PC-3 (cell line): ENCODE data around the gene GPC2. TPM values are rescaled to one million over a fixed set of nuclear protein-coding genes. Genes with fewer than 3 reads are reported as not detected.

Source experiments
- ATAC-seq: fragments of 200-7000 bp; cut with Tn5 transposase; 2 replicates; pipeline ENCODE4 v1.9.1; 2020; ENCODE audit warnings: mild to moderate bottlenecking, moderate library complexity
- BruUV-seq: library from RNA; stranded (reverse); fragments of 400-500 nt; replicated peaks from 2 replicates; lab custom pipeline; 2021; lab: Mats Ljungman, UMichigan
- CTCF ChIA-PET: fragments of 300-600 bp; sonication (Branson Sonifier 250); formaldehyde crosslinking; loops from one replicate; lab custom pipeline; 2022; ENCODE audit warnings: antibody characterized with exemption; lab: Charles Lee
- POLR2A ChIA-PET: fragments of 300-600 bp; sonication (Branson Sonifier 250); formaldehyde crosslinking; loops from one replicate; lab custom pipeline; 2022; ENCODE audit warnings: antibody characterized with exemption; ENCODE audit not compliant: unreplicated experiment; lab: Charles Lee
- DNase-seq: peaks from one replicate; pipeline ENCODE4 v3.0.0-alpha.2; 2015
- H2AFZ ChIP-seq: fragments of 300-600 bp; sonication (generic); 2 replicates; pipeline ENCODE4 v1.6.0; 2016; ENCODE audit warnings: antibody characterized with exemption, low read length
- H3F3A ChIP-seq: fragments of 300-600 bp; sonication (generic); one replicate; pipeline ENCODE4 v1.6.0; 2017; ENCODE audit warnings: antibody characterized with exemption, low read length, control low read depth, mild to moderate bottlenecking; ENCODE audit not compliant: unreplicated experiment
- H3K27ac ChIP-seq: fragments of 300-600 bp; sonication (generic); 2 replicates; pipeline ENCODE4 v1.5.1; 2016; ENCODE audit warnings: mild to moderate bottlenecking, low read length
- H3K27me3 ChIP-seq: fragments of 300-600 bp; sonication (generic); 2 replicates; pipeline ENCODE4 v1.6.1; 2016; ENCODE audit warnings: low read length, mixed read lengths
- H3K36me3 ChIP-seq: fragments of 300-600 bp; sonication (generic); 2 replicates; pipeline ENCODE4 v1.6.1; 2016; ENCODE audit warnings: low read depth, mixed run types, low read length, mixed read lengths
- H3K4me1 ChIP-seq: fragments of 300-600 bp; sonication (generic); 2 replicates; pipeline ENCODE4 v1.5.1; 2016; ENCODE audit warnings: low read length; ENCODE audit not compliant: insufficient read depth
- H3K4me2 ChIP-seq: fragments of 300-600 bp; sonication (generic); 2 replicates; pipeline ENCODE4 v1.6.0; 2016; ENCODE audit warnings: low read length
- H3K4me3 ChIP-seq: fragments of 300-600 bp; sonication (generic); 2 replicates; pipeline ENCODE4 v1.5.1; 2016; ENCODE audit warnings: mild to moderate bottlenecking, low read length, mixed read lengths
- H3K79me2 ChIP-seq: fragments of 300-600 bp; sonication (generic); 2 replicates; pipeline ENCODE4 v1.6.1; 2017; ENCODE audit warnings: low read length, mixed read lengths
- H3K9ac ChIP-seq: fragments of 300-600 bp; sonication (generic); 2 replicates; pipeline ENCODE4 v1.6.0; 2016; ENCODE audit warnings: mild to moderate bottlenecking, low read length
- H3K9me2 ChIP-seq: fragments of 300-600 bp; sonication (generic); replicated peaks from 2 replicates; pipeline ENCODE4 v1.6.1; 2016; ENCODE audit warnings: mixed run types, low read length, mixed read lengths
- H3K9me3 ChIP-seq: fragments of 300-600 bp; sonication (generic); 2 replicates; pipeline ENCODE4 v1.6.1; 2016; ENCODE audit warnings: low read length, mixed read lengths
- H4K20me1 ChIP-seq: fragments of 300-600 bp; sonication (generic); 2 replicates; pipeline ENCODE4 v1.6.1; 2016; ENCODE audit warnings: low read length, mixed read lengths
- CTCF ChIP-seq: fragments of 300-600 bp; sonication (generic); conservative IDR thresholded peaks from 2 replicates; pipeline ENCODE4 v1.5.1; 2017; ENCODE audit warnings: antibody characterized with exemption, low read depth, mild to moderate bottlenecking, low read length
- EZH2 ChIP-seq: fragments of 300-600 bp; sonication (generic); IDR thresholded peaks from one replicate; pipeline ENCODE4 v1.6.1; 2017; ENCODE audit warnings: antibody characterized with exemption, mild to moderate bottlenecking, low read length; ENCODE audit not compliant: unreplicated experiment
- EZH2phosphoT487 ChIP-seq: fragments of 300-600 bp; sonication (generic); IDR thresholded peaks from 2 replicates; pipeline ENCODE4 v1.6.1; 2018; ENCODE audit warnings: mild to moderate bottlenecking, antibody characterized with exemption, low read length, borderline replicate concordance
- intact Hi-C: fragments of 100-400 bp; cut with micrococcal nuclease; formaldehyde crosslinking; loops from 2 replicates; pipeline ENCODE4 v1.9.0; 2023
- total RNA-seq: library from RNA; depleted of rRNA; stranded (reverse); fragments of >200 nt; gene quantifications from 2 replicates; pipeline ENCODE4 v1.2.3, GENCODE V29; 2014

The GPC2 gene
- total RNA-seq, 1 experiment from 2014 or later: 1.6 TPM

GRCh38 chr7:100155553-100156317 is 21.4 kb downstream of the GPC2 start:
- H3K79me2 ChIP-seq: peaks cover 32% of the 10 kb centered on the region
- no peak overlapping the region for H3K4me3 ChIP-seq
- ChIA-PET POLR2A (no interaction called here), CTCF (no interaction called here)
- H3K27me3 ChIP-seq: no peaks in the 10 kb centered on the region
- no peaks in the 10 kb centered on the region for H3K9me2 ChIP-seq
- H3K4me2 ChIP-seq: no peak overlapping the region
- peaks cover 6% of the 10 kb centered on the region; the same call in 1 of the 2 replicates for H4K20me1 ChIP-seq
- no peak for DNase-seq
- intact Hi-C loops: no loop called here
- H3F3A ChIP-seq: no peaks in the 10 kb centered on the region
- peaks cover 14% of the 10 kb centered on the region for H3K4me1 ChIP-seq
- no peak overlapping the region for H3K27ac ChIP-seq
- ATAC-seq: no peak
- no TSS peak for BruUV-seq
- H3K9me3 ChIP-seq: no peaks in the 10 kb centered on the region
- TF ChIP-seq CTCF (no peak), EZH2phosphoT487 (no peak), EZH2 (no peak)
- H2AFZ ChIP-seq: no peak overlapping the region
- peaks cover 10% of the 10 kb centered on the region; the same call in 1 of the 2 replicates for H3K36me3 ChIP-seq
- no peak overlapping the region for H3K9ac ChIP-seq

GRCh38 chr7:100154651-100155491 is 22.3 kb downstream of the GPC2 start:
- H3K4me2 ChIP-seq: no peak overlapping the region
- ChIA-PET POLR2A (interaction anchor here (0.6 kb wide), 1 partner anchor 34 kb away, joined by 5 read pairs; no protein-coding TSS in a partner anchor), CTCF (no interaction called here)
- peaks cover 6% of the 10 kb centered on the region; the same call in 1 of the 2 replicates for H4K20me1 ChIP-seq
- no peak overlapping the region for H3K4me3 ChIP-seq
- TF ChIP-seq EZH2phosphoT487: no peak
- TF ChIP-seq EZH2: no peak
- TF ChIP-seq CTCF: no peak
- no peak overlapping the region for H2AFZ ChIP-seq
- peaks cover 40% of the 10 kb centered on the region for H3K79me2 ChIP-seq
- intact Hi-C loops: no loop called here
- peaks cover 10% of the 10 kb centered on the region; the same call in 1 of the 2 replicates for H3K36me3 ChIP-seq
- no peaks in the 10 kb centered on the region for H3K27me3 ChIP-seq
- ATAC-seq (no peak), DNase-seq (no peak)
- H3K4me1 ChIP-seq: peaks cover 19% of the 10 kb centered on the region
- BruUV-seq: no TSS peak
- H3K9me2 ChIP-seq: no peaks in the 10 kb centered on the region
- no peaks in the 10 kb centered on the region for H3K9me3 ChIP-seq
- no peak overlapping the region for H3K27ac ChIP-seq
- no peaks in the 10 kb centered on the region for H3F3A ChIP-seq
- H3K9ac ChIP-seq: no peak overlapping the region
